ENCODE measurements around the gene CHST15. TPM values are rescaled to one million over a fixed set of nuclear protein-coding genes. Genes with fewer than 3 reads are reported as not detected.

Gene CHST15
- total RNA-seq, 4 donors from 2014 or later: 35.7 to 69.5 (median 51.1) TPM

GRCh38 chr10:124022066-124022465 is 71.3 kb downstream of the CHST15 start:
- DNase-seq (ENCODE audit: low spot score) (no peak), ATAC-seq (ENCODE audit: low FRiP score) (no peak)
- no peak for TF ChIP-seq CTCF (IDR thresholded peaks at IDR 0.05)

- TF ChIP-seq CTCF (IDR thresholded peaks at IDR 0.05): no peak
- ATAC-seq (ENCODE audit: low FRiP score): no peak
These were observed 72.2 kb downstream of the CHST15 start for GRCh38 chr10:124020981-124021815.

GRCh38 chr10:124019886-124020797 is 73.3 kb downstream of the CHST15 start:
- ATAC-seq (ENCODE audit: low FRiP score) (no peak), DNase-seq (ENCODE audit: low spot score) (no peak)
- TF ChIP-seq CTCF (IDR thresholded peaks at IDR 0.05): no peak

More at GRCh38 chr10:124020981-124021815, 72.2 kb downstream of the CHST15 start:
- no peak for DNase-seq (ENCODE audit: low spot score)

- TF ChIP-seq CTCF (IDR thresholded peaks at IDR 0.05): no peak
- ATAC-seq (ENCODE audit: low FRiP score): no peak
- DNase-seq (ENCODE audit: low spot score): no peak
These were observed 74.4 kb downstream of the CHST15 start for GRCh38 chr10:124018886-124019525.

- ATAC-seq (ENCODE audit: low FRiP score) (no peak), DNase-seq (ENCODE audit: low spot score) (no peak)
- no peak for TF ChIP-seq CTCF (IDR thresholded peaks at IDR 0.05)
These were observed 75.7 kb downstream of the CHST15 start for GRCh38 chr10:124017729-124018128.

- ATAC-seq (ENCODE audit: low FRiP score): no peak
- no peak for TF ChIP-seq CTCF (IDR thresholded peaks at IDR 0.05)
- no peak for DNase-seq (ENCODE audit: low spot score)
These were observed 76.5 kb downstream of the CHST15 start for GRCh38 chr10:124016804-124017375.
